A549 (cell line): Measurements from ENCODE around the gene DPEP2.

Source experiments
- CTCF ChIP-seq: fragments of >200 bp; sonication (Bioruptor Twin); formaldehyde crosslinking; IDR thresholded peaks from 3 replicates; pipeline ENCODE4 v1.5.1; 2016
- FOSL2 ChIP-seq, 2 experiments: fragments of 450-650 bp in 1 of 2; fragments of >200 bp in 1 of 2; sonication (Bioruptor Twin) in 1 of 2; formaldehyde crosslinking; IDR thresholded peaks; 2 replicates each; pipeline versions ENCODE4 v1.5.0 to v1.6.1; 2016 to 2020; ENCODE audit warnings: mild to moderate bottlenecking in 1 of 2, moderate library complexity in 1 of 2
- POLR2A ChIP-seq: IDR thresholded peaks from 2 replicates; pipeline ENCODE4 v1.6.1; 2012; ENCODE audit warnings: mild to moderate bottlenecking, low read length

- no peak for TF ChIP-seq CTCF
- no peak for TF ChIP-seq FOSL2 (IDR thresholded peaks at IDR 0.05)
- no peak for TF ChIP-seq FOSL2 (CRISPR knock-in tag; IDR thresholded peaks at IDR 0.05)
- TF ChIP-seq POLR2A: no peak
Observed at GRCh38 chr16:67954421-67955196, 44.7 kb downstream of the DPEP2 start.
